Nephron (organoid): ENCODE measurements around the gene PIK3R5.

ENCODE experiments used
- H3K27ac Mint-ChIP-seq, 3 experiments: 2 replicates each; pipeline ENCODE4 v1.8.0; 2020; ENCODE audit warnings: mixed read lengths in 3 of 3, mild to moderate bottlenecking in 2 of 3, moderate library complexity in 1 of 3
- H3K27me3 Mint-ChIP-seq: 2 replicates; pipeline ENCODE4 v1.8.0; 2021; ENCODE audit warnings: low read depth, mild to moderate bottlenecking, moderate library complexity, mixed read lengths
- H3K36me3 Mint-ChIP-seq: 2 replicates; pipeline ENCODE4 v1.8.0; 2020; ENCODE audit warnings: low read depth, mixed read lengths
- H3K4me1 Mint-ChIP-seq: 2 replicates; pipeline ENCODE4 v1.8.0; 2020; ENCODE audit warnings: mixed read lengths
- H3K4me3 Mint-ChIP-seq, 3 experiments: 2 replicates each; pipeline ENCODE4 v1.8.0; 2020; ENCODE audit warnings: mild to moderate bottlenecking in 3 of 3, mixed read lengths in 3 of 3, moderate library complexity in 2 of 3
- H3K9me3 Mint-ChIP-seq: 2 replicates; pipeline ENCODE4 v1.8.0; 2020; ENCODE audit warnings: mixed read lengths
- CTCF ChIP-seq, 3 experiments: fragments of 200-600 bp; sonication (generic); IDR thresholded peaks; one replicate each; pipeline ENCODE4 v1.5.0; 2021; ENCODE audit warnings: antibody characterized with exemption in 3 of 3; ENCODE audit not compliant: unreplicated experiment in 3 of 3

PIK3R5 gene

GRCh38 chr17:8910969-8911604 is 54.4 kb downstream of the PIK3R5 start:
- Mint-ChIP-seq H3K27me3 (peaks cover 26% of the 10 kb centered on the region), H3K36me3 (no peaks in the 10 kb centered on the region), H3K4me1 (no peaks in the 10 kb centered on the region), H3K4me3 (no peak overlapping the region), H3K9me3 (no peaks in the 10 kb centered on the region), H3K27ac (no peak overlapping the region)
- TF ChIP-seq CTCF (IDR thresholded peaks at IDR 0.05; ENCODE audit: unreplicated experiment in 3 of 3) = no peak

- Mint-ChIP-seq H3K27me3 (peaks cover 29% of the 10 kb centered on the region), H3K4me1 (no peaks in the 10 kb centered on the region), H3K27ac (no peak overlapping the region), H3K9me3 (no peaks in the 10 kb centered on the region), H3K4me3 (no peak overlapping the region), H3K36me3 (no peaks in the 10 kb centered on the region)
- no peak for TF ChIP-seq CTCF (IDR thresholded peaks at IDR 0.05; ENCODE audit: unreplicated experiment in 3 of 3)
Measured at GRCh38 chr17:8909586-8910270, 55.8 kb downstream of the PIK3R5 start.

GRCh38 chr17:8905331-8905730 is 60.2 kb downstream of the PIK3R5 start:
- Mint-ChIP-seq H3K4me1 (no peaks in the 10 kb centered on the region), H3K9me3 (no peaks in the 10 kb centered on the region), H3K27ac (no peak overlapping the region), H3K27me3 (peaks cover 28% of the 10 kb centered on the region), H3K36me3 (no peaks in the 10 kb centered on the region), H3K4me3 (no peak overlapping the region)
- no peak for TF ChIP-seq CTCF (IDR thresholded peaks at IDR 0.05; ENCODE audit: unreplicated experiment in 3 of 3)

- no peak overlapping the region for H3K27ac Mint-ChIP-seq
- H3K36me3 Mint-ChIP-seq = no peaks in the 10 kb centered on the region
- no peaks in the 10 kb centered on the region for H3K9me3 Mint-ChIP-seq
- H3K4me3 Mint-ChIP-seq = no peak overlapping the region
- TF ChIP-seq CTCF (IDR thresholded peaks at IDR 0.05; ENCODE audit: unreplicated experiment in 3 of 3) = no peak
- no peaks in the 10 kb centered on the region for H3K4me1 Mint-ChIP-seq
- peaks cover 30% of the 10 kb centered on the region for H3K27me3 Mint-ChIP-seq
Measured at GRCh38 chr17:8904686-8905085, 60.8 kb downstream of the PIK3R5 start.

- no peak overlapping the region for H3K27ac Mint-ChIP-seq
- H3K4me3 Mint-ChIP-seq = no peak overlapping the region
- no peaks in the 10 kb centered on the region for H3K36me3 Mint-ChIP-seq
- H3K4me1 Mint-ChIP-seq = no peaks in the 10 kb centered on the region
- peaks cover 27% of the 10 kb centered on the region for H3K27me3 Mint-ChIP-seq
- no peak for TF ChIP-seq CTCF (IDR thresholded peaks at IDR 0.05; ENCODE audit: unreplicated experiment in 3 of 3)
- H3K9me3 Mint-ChIP-seq = no peaks in the 10 kb centered on the region
Measured at GRCh38 chr17:8904201-8904600, 61.3 kb downstream of the PIK3R5 start.
